ENCODE results near the gene SEMA4B. TPM values are rescaled to one million over a fixed set of nuclear protein-coding genes. Genes with fewer than 3 reads are reported as not detected.

The SEMA4B gene
- total and polyA plus RNA-seq, 7 donors: 1.4 to 10.8 (median 4.4) TPM

- H3K4me3 ChIP-seq: no peak overlapping the region
- no peaks in the 10 kb centered on the region for H3K36me3 ChIP-seq (ENCODE audit: insufficient read depth in 1 of 2, low read depth in 1 of 2)
- ATAC-seq: no peak
- TF ChIP-seq CTCF (IDR thresholded peaks at IDR 0.05): no peak
- no peak for DNase-seq
- intact Hi-C loops (cut with DNase I): no loop called here
- no peak overlapping the region for H3K27ac ChIP-seq
- no peaks in the 10 kb centered on the region for H3K9me3 ChIP-seq
- 90 to 96% (median 94%) methylated on average over 2 of the region's 2 CpGs for WGBS, 3 donors
- H3K4me1 ChIP-seq: peaks cover 15% of the 10 kb centered on the region
- H3K27me3 ChIP-seq (ENCODE audit: insufficient read depth in 3 of 3, low read length in 2 of 3): no peaks in the 10 kb centered on the region
These were observed 6.5 kb upstream of the SEMA4B start for GRCh38 chr15:90194655-90195054.

- peak in 2 of 4 donors; percentile 16 to 17 for ATAC-seq
- Histone ChIP-seq H3K9me3 (no peaks in the 10 kb centered on the region), H3K4me3 (peak overlapping the region; percentile 88), H3K27ac (no peak overlapping the region), H3K4me1 (peaks cover 10% of the 10 kb centered on the region), H3K36me3 (ENCODE audit: insufficient read depth in 1 of 2, low read depth in 1 of 2) (no peaks in the 10 kb centered on the region), H3K27me3 (ENCODE audit: insufficient read depth in 3 of 3, low read length in 2 of 3) (no peaks in the 10 kb centered on the region)
- intact Hi-C loops (cut with DNase I): no loop called here
- TF ChIP-seq CTCF (IDR thresholded peaks at IDR 0.05): no peak
- 18 to 32% (median 18%) methylated on average over 20 to 24 of the region's 24 CpGs for WGBS, 3 donors
- DNase-seq: no peak
These were observed 498 bp upstream of the SEMA4B start for GRCh38 chr15:90200534-90201129.

GRCh38 chr15:90201944-90202375 lies 830 bp downstream of the SEMA4B start:
- no peak for TF ChIP-seq CTCF (IDR thresholded peaks at IDR 0.05)
- H3K4me3 ChIP-seq: peak overlapping the region; percentile 88
- DNase-seq (no peak), ATAC-seq (peak in 2 of 4 donors; percentile 24)
- no peak overlapping the region for H3K27ac ChIP-seq
- H3K36me3 ChIP-seq (ENCODE audit: insufficient read depth in 1 of 2, low read depth in 1 of 2): no peaks in the 10 kb centered on the region
- intact Hi-C loops (cut with DNase I): no loop called here
- peaks cover 10% of the 10 kb centered on the region for H3K4me1 ChIP-seq
- no peaks in the 10 kb centered on the region for H3K9me3 ChIP-seq
- no peaks in the 10 kb centered on the region for H3K27me3 ChIP-seq (ENCODE audit: insufficient read depth in 3 of 3, low read length in 2 of 3)
- 10 to 21% (median 13%) methylated on average over 23 to 25 of the region's 25 CpGs for WGBS, 3 donors

- TF ChIP-seq CTCF (IDR thresholded peaks at IDR 0.05): no peak
- Histone ChIP-seq H3K36me3 (ENCODE audit: insufficient read depth in 1 of 2, low read depth in 1 of 2) (no peaks in the 10 kb centered on the region), H3K27me3 (ENCODE audit: insufficient read depth in 3 of 3, low read length in 2 of 3) (no peaks in the 10 kb centered on the region), H3K4me3 (peak overlapping the region; percentile 88), H3K9me3 (no peaks in the 10 kb centered on the region), H3K4me1 (peaks cover 10% of the 10 kb centered on the region), H3K27ac (no peak overlapping the region)
- WGBS, 3 donors: 87 to 92% (median 90%) methylated on average over 4 of the region's 4 CpGs
- intact Hi-C loops (cut with DNase I): no loop called here
- ATAC-seq: no peak
- DNase-seq: no peak
These were observed 1.8 kb downstream of the SEMA4B start for GRCh38 chr15:90202929-90203328.

- Histone ChIP-seq H3K4me3 (no peak overlapping the region), H3K27me3 (ENCODE audit: insufficient read depth in 3 of 3, low read length in 2 of 3) (no peaks in the 10 kb centered on the region), H3K27ac (no peak overlapping the region), H3K9me3 (no peaks in the 10 kb centered on the region), H3K36me3 (ENCODE audit: insufficient read depth in 1 of 2, low read depth in 1 of 2) (no peaks in the 10 kb centered on the region), H3K4me1 (peaks cover 10% of the 10 kb centered on the region)
- DNase-seq: no peak
- no peak for TF ChIP-seq CTCF (IDR thresholded peaks at IDR 0.05)
- ATAC-seq: no peak
- 95 to 96% (median 95%) methylated on average over 7 of the region's 7 CpGs for WGBS, 3 donors
- intact Hi-C loops (cut with DNase I): no loop called here
These were observed 2.3 kb downstream of the SEMA4B start for GRCh38 chr15:90203473-90203872.
